Upper lobe of left lung (tissue), 6 donors: Measurements from ENCODE around the gene SOCS1. TPM values are rescaled to one million over a fixed set of nuclear protein-coding genes. Genes with fewer than 3 reads are reported as not detected.
A peak's percentile ranks its signal among the peaks of the same experiment; 100 is the strongest.

Experiments
- ATAC-seq, 2 donors: fragments of 200-7000 bp; cut with Tn5 transposase; one replicate each; pipeline ENCODE4 v1.9.1; 2022; ENCODE audit warnings: mild to moderate bottlenecking in 2 of 2, moderate library complexity in 2 of 2; ENCODE audit not compliant: low FRiP score in 2 of 2
- DNase-seq, 2 donors: peaks; one replicate each; pipeline ENCODE4 v3.0.0-alpha.2; 2019 to 2020
- H3K27ac ChIP-seq, 4 donors: fragments of 200-600 bp; sonication (generic); one replicate each; pipeline ENCODE4 v1.5.1; 2016 to 2019
- H3K27me3 ChIP-seq, 4 donors: fragments of 200-600 bp; sonication (generic); one replicate each; pipeline ENCODE4 v1.5.1; 2017 to 2019
- H3K36me3 ChIP-seq, 4 donors: fragments of 200-600 bp; sonication (generic); one replicate each; pipeline ENCODE4 v1.5.1; 2016 to 2019
- H3K4me1 ChIP-seq, 4 donors: fragments of 200-600 bp; sonication (generic); one replicate each; pipeline ENCODE4 v1.5.1; 2018 to 2019
- H3K4me3 ChIP-seq, 4 donors: fragments of 200-600 bp; sonication (generic); one replicate each; pipeline ENCODE4 v1.5.1; 2017 to 2019; ENCODE audit warnings: mild to moderate bottlenecking in 2 of 4, moderate library complexity in 1 of 4
- H3K9me3 ChIP-seq, 4 donors: fragments of 200-600 bp; sonication (generic); one replicate each; pipeline ENCODE4 v1.5.1; 2018 to 2019
- CTCF ChIP-seq, 6 experiments: fragments of 450-650 bp in 4 of 6; fragments of 200-600 bp in 2 of 6; sonication (generic) in 2 of 6; IDR thresholded peaks; one replicate each; pipeline ENCODE4 v1.5.1; 2016 to 2019; ENCODE audit warnings: antibody characterized with exemption in 6 of 6
- EP300 ChIP-seq, 4 donors: sonication (generic); formaldehyde crosslinking; IDR thresholded peaks; one replicate each; pipeline ENCODE4 v1.5.1; 2017; ENCODE audit warnings: antibody characterized with exemption in 4 of 4, control low read depth in 2 of 4
- POLR2A ChIP-seq, 4 donors: fragments of 450-650 bp; IDR thresholded peaks; one replicate each; pipeline ENCODE4 v1.5.1; 2016 to 2017; ENCODE audit warnings: antibody characterized with exemption in 4 of 4, mild to moderate bottlenecking in 2 of 4
- POLR2AphosphoS5 ChIP-seq, 2 donors: sonication (generic); formaldehyde crosslinking; IDR thresholded peaks; one replicate each; pipeline ENCODE4 v1.5.1; 2017; ENCODE audit warnings: antibody characterized with exemption in 2 of 2
- WGBS, 2 donors: methylation state at CpG; one replicate each; pipeline ENCODE4 v1.1.5; 2017 to 2018; 5-methylcytosine and 5-hydroxymethylcytosine counted together
- total RNA-seq, 6 donors: library from RNA; depleted of rRNA in 4 of 6; stranded (reverse); fragments of >200 nt in 4 of 6; gene quantifications; one replicate each; pipeline versions ENCODE4 v1.1.0 to v1.2.1, GENCODE V29; 2016 to 2021
- donor health status: DM: no; HTN: no; CAD: no; lungs with moderate emphysema.
- donor health status: DM: no; HTN: yes; CAD: no; lungs with severe emphysema.

SOCS1 gene
- total RNA-seq, 6 donors from 2014 or later: 9.4 to 36.6 (median 18.5) TPM

- ATAC-seq (no peak), DNase-seq (no peak)
- Histone ChIP-seq H3K36me3 (no peaks in the 10 kb centered on the region), H3K4me3 (no peak overlapping the region), H3K4me1 (peaks cover 23 to 35% (median 27%) of the 10 kb centered on the region in 4 donors), H3K27ac (no peak overlapping the region), H3K27me3 (no peaks in the 10 kb centered on the region), H3K9me3 (no peaks in the 10 kb centered on the region)
- 79 to 89% methylated on average over 3 of the region's 3 CpGs for WGBS, 2 donors
- no peak for TF ChIP-seq CTCF (IDR thresholded peaks at IDR 0.05)
- TF ChIP-seq POLR2AphosphoS5 (IDR thresholded peaks at IDR 0.05): no peak
- TF ChIP-seq POLR2A (IDR thresholded peaks at IDR 0.05): no peak
- no peak for TF ChIP-seq EP300 (IDR thresholded peaks at IDR 0.05)
Measured at GRCh38 chr16:11260596-11260966, 4.6 kb upstream of the SOCS1 start.

- H3K4me1 ChIP-seq: peaks cover 25 to 34% (median 29%) of the 10 kb centered on the region in 4 donors
- no peaks in the 10 kb centered on the region for H3K9me3 ChIP-seq
- WGBS, 2 donors: 90 to 91% methylated on average over 12 of the region's 12 CpGs
- H3K27me3 ChIP-seq: no peaks in the 10 kb centered on the region
- TF ChIP-seq POLR2AphosphoS5 (IDR thresholded peaks at IDR 0.05): no peak
- TF ChIP-seq EP300 (IDR thresholded peaks at IDR 0.05): no peak
- no peak for TF ChIP-seq POLR2A (IDR thresholded peaks at IDR 0.05)
- TF ChIP-seq CTCF (IDR thresholded peaks at IDR 0.05): no peak
- ATAC-seq (no peak), DNase-seq (no peak)
- peak overlapping the region in 3 of 4 donors; percentile 45 to 67 (median 46) for H3K27ac ChIP-seq
- no peak overlapping the region for H3K4me3 ChIP-seq
- H3K36me3 ChIP-seq: no peaks in the 10 kb centered on the region
Measured at GRCh38 chr16:11259655-11260595, 3.9 kb upstream of the SOCS1 start.

- Histone ChIP-seq H3K9me3 (no peaks in the 10 kb centered on the region), H3K27me3 (no peaks in the 10 kb centered on the region), H3K36me3 (peaks cover 0 to under 1% (median 0%) of the 10 kb centered on the region in 4 donors), H3K27ac (peak overlapping the region; percentile 45 to 75 (median 56)), H3K4me1 (peaks cover 34 to 44% (median 39%) of the 10 kb centered on the region in 4 donors), H3K4me3 (peak overlapping the region in 3 of 4 donors; percentile 2 to 29 (median 28))
- WGBS, 2 donors: 27 to 30% methylated on average over 14 to 15 of the region's 15 CpGs
- DNase-seq: peak in 1 of 2 donors; percentile 73
- TF ChIP-seq POLR2AphosphoS5 (IDR thresholded peaks at IDR 0.05) (no peak), CTCF (IDR thresholded peaks at IDR 0.05) (no peak), POLR2A (IDR thresholded peaks at IDR 0.05) (no peak), EP300 (IDR thresholded peaks at IDR 0.05) (no peak)
- ATAC-seq: no peak
Measured at GRCh38 chr16:11258553-11259492, 2.8 kb upstream of the SOCS1 start.

GRCh38 chr16:11257131-11257938, 1.3 kb upstream of the SOCS1 start:
- peak; percentile 67 to 90 for DNase-seq
- peak; percentile 68 to 83 (median 74) for TF ChIP-seq CTCF (IDR thresholded peaks at IDR 0.05)
- TF ChIP-seq POLR2A (IDR thresholded peaks at IDR 0.05): no peak
- WGBS, 2 donors: 24 to 29% methylated on average over 19 to 21 of the region's 21 CpGs
- Histone ChIP-seq H3K4me1 (peaks cover 42 to 51% (median 45%) of the 10 kb centered on the region in 4 donors), H3K27ac (peak overlapping the region; percentile 91 to 100 (median 96)), H3K9me3 (no peaks in the 10 kb centered on the region), H3K36me3 (peaks cover 0 to 7% (median 0%) of the 10 kb centered on the region in 4 donors), H3K27me3 (no peaks in the 10 kb centered on the region), H3K4me3 (peak overlapping the region; percentile 73 to 93 (median 90))
- peak; percentile 77 to 89 for ATAC-seq
